IPS DF 6.9 (cell line): ENCODE measurements around the gene ZNF689.

Experiments
- DNase-seq: peaks from one replicate; pipeline ENCODE4 v3.0.0-alpha.2; 2013; ENCODE audit warnings: low read depth, low spot score
- H3K27ac ChIP-seq: one replicate; pipeline ENCODE4 v1.5.1; 2013; ENCODE audit warnings: low read length, control low read depth
- H3K27me3 ChIP-seq: 2 replicates; pipeline ENCODE4 v1.6.1; 2013; ENCODE audit warnings: mild to moderate bottlenecking, low read length; ENCODE audit not compliant: control insufficient read depth, insufficient read depth
- H3K36me3 ChIP-seq: 2 replicates; pipeline ENCODE4 v1.6.1; 2013; ENCODE audit warnings: low read length; ENCODE audit not compliant: control insufficient read depth, insufficient read depth
- H3K4me1 ChIP-seq: 2 replicates; pipeline ENCODE4 v1.6.1; 2013; ENCODE audit warnings: low read length; ENCODE audit not compliant: control insufficient read depth, insufficient read depth
- H3K4me3 ChIP-seq: 2 replicates; pipeline ENCODE4 v1.5.1; 2013; ENCODE audit warnings: mild to moderate bottlenecking, low read length
- H3K9me3 ChIP-seq: 2 replicates; pipeline ENCODE4 v1.6.1; 2013; ENCODE audit warnings: low read length, inconsistent platforms; ENCODE audit not compliant: control insufficient read depth, insufficient read depth
- WGBS: extraction: QIAGEN DNeasy Blood & Tissue Kit; methylation state at CpG from one replicate; pipeline ENCODE4 v1.1.7; 2013; ENCODE audit warnings: mixed read lengths, missing lambda C conversion rate; ENCODE audit not compliant: insufficient read length, insufficient coverage; 5-methylcytosine and 5-hydroxymethylcytosine counted together

ZNF689 gene

DNA sequence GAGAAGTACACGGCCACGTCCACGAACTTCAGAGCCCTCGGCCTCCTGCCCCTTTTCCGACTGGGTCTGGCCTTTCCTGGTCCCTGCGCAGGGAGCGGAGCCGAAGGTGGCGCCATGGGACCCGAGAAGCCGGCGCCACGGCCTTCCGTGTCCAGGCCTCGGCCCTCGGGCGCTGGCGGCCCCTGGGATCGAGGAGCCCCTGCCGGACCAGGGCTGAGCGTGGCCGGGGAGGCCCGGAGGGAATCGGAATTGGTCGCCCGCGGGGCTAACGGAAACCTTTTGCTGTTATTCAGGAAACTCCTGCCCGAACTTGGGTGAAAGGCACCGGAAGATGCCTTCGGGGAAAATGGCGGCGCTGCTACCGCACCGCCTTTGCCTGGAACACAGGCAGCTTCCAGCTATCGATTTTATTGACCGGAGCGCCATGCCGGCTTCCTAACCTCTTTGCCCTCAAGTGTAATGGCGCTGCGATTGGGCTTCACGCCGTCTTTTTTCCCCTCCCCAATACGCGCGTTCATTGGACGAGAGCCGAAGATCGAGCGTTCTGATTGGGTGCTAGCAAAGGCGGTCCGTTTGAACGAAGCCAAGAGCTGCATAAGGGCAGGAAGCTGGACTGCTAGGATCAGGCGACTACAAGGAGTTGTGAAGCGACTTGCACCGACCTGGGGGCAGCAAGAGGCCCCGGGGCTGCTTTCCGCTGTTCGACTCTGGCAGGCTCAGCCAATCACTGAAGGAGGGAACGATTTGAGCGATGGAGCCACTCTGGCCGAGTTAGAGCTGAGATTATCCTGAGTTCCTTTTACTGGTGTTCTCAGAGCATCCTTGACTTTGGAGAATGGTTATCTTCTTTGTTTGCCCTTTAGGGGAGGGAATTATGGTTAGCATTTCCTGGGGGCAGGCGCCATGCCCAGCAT, at the start of gene ZNF689:
TSS of gene ZNF689 (minus strand) at position 464 of the 914 bp plus-strand sequence. CDS start at position 116, 348 bp downstream.
- no CpG with 5 or more reads among the region's 63 CpGs for WGBS

DNA sequence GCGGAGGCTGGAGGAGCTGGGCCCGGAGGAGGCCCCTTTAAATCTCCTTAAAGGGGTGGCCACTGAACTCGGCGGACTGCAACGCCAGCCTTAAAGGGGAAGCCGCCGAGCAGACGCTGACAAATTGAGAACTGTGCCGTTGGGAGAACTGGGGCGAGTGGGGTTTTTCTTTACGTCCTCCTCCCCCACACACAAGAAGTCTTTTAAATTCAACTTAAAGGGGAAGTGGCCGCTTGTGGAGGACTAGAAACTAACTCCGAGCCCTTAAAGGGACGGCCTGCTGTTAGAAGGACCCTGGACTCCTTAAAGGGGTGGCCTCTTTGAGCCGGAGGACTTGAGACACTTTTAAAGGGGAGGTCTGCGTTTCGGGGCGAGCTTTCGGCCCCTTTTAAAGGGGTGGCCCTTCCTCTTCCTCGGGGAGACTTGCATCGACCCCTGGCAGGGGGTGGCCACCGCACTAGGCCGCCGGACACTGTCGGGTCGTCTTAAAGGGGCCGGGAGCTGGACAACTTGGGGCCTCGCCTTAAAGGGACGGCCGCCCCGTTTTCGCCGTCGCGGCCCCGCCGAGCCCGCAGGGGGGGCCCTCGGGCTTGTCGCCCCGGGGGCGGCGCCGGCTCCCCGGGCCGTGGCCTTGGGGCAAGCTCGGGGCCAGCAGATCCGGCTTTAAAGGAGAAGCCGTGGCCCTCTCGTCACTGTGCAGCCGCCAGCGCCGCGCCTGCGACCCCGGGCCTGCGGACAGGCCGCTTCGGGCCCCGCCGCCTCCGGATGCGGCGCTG, 48.7 kb upstream of the ZNF689 start:
- Histone ChIP-seq H3K36me3 (no peaks in the 10 kb centered on the region), H3K4me3 (peak overlapping the region; percentile 71), H3K27ac (no peak overlapping the region), H3K4me1 (no peaks in the 10 kb centered on the region), H3K27me3 (peaks cover 6% of the 10 kb centered on the region; the same call in 1 of the 2 replicates), H3K9me3 (no peaks in the 10 kb centered on the region)
- peak; percentile 75 for DNase-seq
- WGBS = no CpG with 5 or more reads among the region's 64 CpGs

More for the DNA sequence above, at the start of gene ZNF689:
- Histone ChIP-seq H3K27me3 (no peaks in the 10 kb centered on the region), H3K4me1 (no peaks in the 10 kb centered on the region), H3K9me3 (no peaks in the 10 kb centered on the region), H3K4me3 (peak within 1 kb of the TSS; percentile 77), H3K27ac (no peak within 1 kb of the TSS), H3K36me3 (peaks cover under 1% of the 10 kb centered on the region; the same call in 1 of the 2 replicates)
- peak; percentile 99 for DNase-seq

DNA sequence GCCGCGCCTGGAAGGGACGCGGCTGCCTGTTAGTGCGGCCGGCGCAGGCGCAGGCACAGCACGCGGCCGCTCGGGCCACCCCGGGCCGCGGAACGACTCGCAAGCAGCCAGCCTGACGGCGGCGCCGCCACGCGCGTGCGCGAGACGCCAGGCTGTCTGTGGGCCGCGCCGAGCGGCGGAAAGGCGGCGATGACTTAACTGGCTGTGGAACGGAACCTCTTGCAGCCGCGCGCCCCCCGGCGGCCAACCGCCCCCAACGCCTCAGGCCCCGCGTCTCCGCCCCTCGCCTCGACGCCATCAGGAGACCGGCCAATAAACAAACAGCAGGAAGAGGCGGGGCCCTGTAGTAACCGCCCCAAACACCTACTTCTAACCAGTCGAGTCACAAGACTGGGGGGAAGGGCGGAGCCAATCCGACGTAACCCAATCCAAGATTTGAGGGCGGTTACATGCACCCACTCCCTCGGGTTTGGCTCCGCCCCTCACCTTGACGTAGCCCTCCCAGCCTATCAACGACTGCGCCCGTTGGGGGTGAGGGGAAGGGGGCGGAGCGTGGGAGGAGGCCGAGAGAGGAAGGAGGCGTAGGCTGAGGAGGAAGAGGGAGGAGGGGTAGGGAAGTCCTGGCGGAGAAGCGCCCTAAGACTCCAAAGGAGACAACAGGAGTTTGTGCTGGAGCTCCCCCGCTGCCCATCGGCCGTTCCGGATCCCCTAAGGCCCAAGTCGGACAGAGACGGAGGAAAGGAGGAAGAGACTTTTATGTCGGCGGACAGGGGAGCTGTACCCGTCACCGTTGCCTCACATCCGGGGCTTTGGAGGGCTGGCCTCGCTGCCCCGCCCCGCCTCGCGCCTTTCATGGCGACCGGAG, 47.9 kb upstream of the ZNF689 start, which contains the start of gene FBRS:
TSS of gene FBRS (plus strand) at position 566 of the 865 bp plus-strand sequence. CDS start 1,088 bp downstream, outside the sequence.
- Histone ChIP-seq H3K36me3 (no peaks in the 10 kb centered on the region), H3K4me3 (peak within 1 kb of the TSS; percentile 71), H3K9me3 (no peaks in the 10 kb centered on the region), H3K27me3 (peaks cover 6% of the 10 kb centered on the region; the same call in 1 of the 2 replicates), H3K27ac (no peak within 1 kb of the TSS), H3K4me1 (no peaks in the 10 kb centered on the region)
- no CpG with 5 or more reads among the region's 86 CpGs for WGBS
- DNase-seq = peak; percentile 100

- no peaks in the 10 kb centered on the region for H3K36me3 ChIP-seq
- no CpG with 5 or more reads among the region's 32 CpGs for WGBS
- no peaks in the 10 kb centered on the region for H3K4me1 ChIP-seq
- H3K9me3 ChIP-seq = no peaks in the 10 kb centered on the region
- no peak overlapping the region for H3K27ac ChIP-seq
- H3K4me3 ChIP-seq = peak overlapping the region; percentile 52; the same call in 1 of the 2 replicates
- DNase-seq = no peak
- peaks cover 6% of the 10 kb centered on the region; the same call in 1 of the 2 replicates for H3K27me3 ChIP-seq
Measured at GRCh38 chr16:30656974-30657865, 47.0 kb upstream of the ZNF689 start.

DNA sequence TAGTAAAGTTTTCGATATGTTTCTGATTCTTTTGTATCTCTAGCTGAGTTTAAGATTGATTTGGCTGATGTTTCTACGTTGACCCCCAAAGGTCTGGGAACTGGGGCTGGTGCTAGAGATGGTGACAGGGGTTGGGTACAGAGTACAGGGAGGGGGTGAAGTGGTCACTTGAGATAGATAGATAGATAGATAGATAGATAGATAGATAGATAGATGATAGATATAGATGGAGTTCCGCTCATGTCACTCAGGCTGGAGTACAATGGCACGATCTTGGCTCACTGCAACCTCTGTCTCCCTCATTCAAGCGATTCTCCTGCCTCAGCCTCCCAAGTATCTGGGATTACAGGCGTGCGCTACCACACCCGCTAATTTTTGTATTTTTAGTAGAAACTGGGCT, 46.2 kb upstream of the ZNF689 start:
- Histone ChIP-seq H3K4me1 (no peaks in the 10 kb centered on the region), H3K36me3 (no peaks in the 10 kb centered on the region), H3K27me3 (peaks cover 6% of the 10 kb centered on the region; the same call in 1 of the 2 replicates), H3K27ac (no peak overlapping the region), H3K9me3 (no peaks in the 10 kb centered on the region), H3K4me3 (no peak overlapping the region)
- no CpG with 5 or more reads among the region's 8 CpGs for WGBS
- DNase-seq = no peak

GRCh38 chr16:30655815-30656347, 45.7 kb upstream of the ZNF689 start:
- no CpG with 5 or more reads among the region's 12 CpGs for WGBS

GRCh38 chr16:30654856-30655255, 44.7 kb upstream of the ZNF689 start:
- Histone ChIP-seq H3K27ac (no peak overlapping the region), H3K36me3 (no peaks in the 10 kb centered on the region), H3K9me3 (no peaks in the 10 kb centered on the region), H3K4me3 (no peak overlapping the region), H3K4me1 (no peaks in the 10 kb centered on the region), H3K27me3 (no peaks in the 10 kb centered on the region; the same call in 1 of the 2 replicates)
- no peak for DNase-seq
- WGBS = no CpG with 5 or more reads among the region's 18 CpGs

More at GRCh38 chr16:30655815-30656347, 45.7 kb upstream of the ZNF689 start:
- Histone ChIP-seq H3K36me3 (no peaks in the 10 kb centered on the region), H3K9me3 (no peaks in the 10 kb centered on the region), H3K4me3 (no peak overlapping the region), H3K27me3 (peaks cover 6% of the 10 kb centered on the region; the same call in 1 of the 2 replicates), H3K27ac (no peak overlapping the region), H3K4me1 (no peaks in the 10 kb centered on the region)
- DNase-seq = no peak

DNA sequence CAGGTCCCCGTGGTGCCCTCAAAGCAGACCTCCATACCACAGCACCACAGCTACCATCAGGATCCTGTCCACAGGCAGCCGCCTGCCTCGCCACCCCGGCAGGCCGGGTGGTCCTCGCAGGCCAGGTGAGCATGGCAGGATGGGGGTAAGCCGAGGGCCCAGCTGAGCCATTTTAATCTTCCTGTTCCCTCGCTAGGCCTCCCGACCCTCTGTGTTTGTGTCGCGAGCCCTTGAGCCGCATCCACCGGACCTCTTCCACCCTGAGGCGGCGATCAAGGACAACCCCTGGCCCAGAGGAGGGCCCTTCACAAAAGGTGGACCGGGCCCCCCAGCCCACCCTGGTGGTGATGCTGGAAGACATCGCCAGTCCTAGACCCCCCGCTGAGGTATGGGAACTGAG, 42.5 kb upstream of the ZNF689 start:
- Histone ChIP-seq H3K36me3 (no peaks in the 10 kb centered on the region), H3K4me3 (no peak overlapping the region)
- WGBS = no CpG with 5 or more reads among the region's 18 CpGs

DNA sequence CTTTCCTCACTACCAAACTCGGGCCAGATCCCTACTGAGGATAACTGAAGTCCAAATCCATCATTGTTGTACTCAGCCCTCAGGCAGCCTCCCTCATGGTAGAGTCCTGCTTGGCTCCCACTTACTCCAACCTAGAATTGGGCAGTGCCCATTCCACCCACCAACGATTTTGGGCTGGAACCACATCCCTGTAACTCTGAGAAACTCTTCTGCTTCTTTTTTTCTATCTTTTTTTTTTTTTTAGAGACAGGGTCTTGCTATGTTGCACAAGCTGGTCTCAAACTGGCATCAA, 41.8 kb upstream of the ZNF689 start:
- no peak overlapping the region; the same call in 1 of the 2 replicates for H3K4me3 ChIP-seq
- no CpG with 5 or more reads among the region's 2 CpGs for WGBS
- H3K27me3 ChIP-seq = no peaks in the 10 kb centered on the region
- no peaks in the 10 kb centered on the region for H3K9me3 ChIP-seq
- H3K36me3 ChIP-seq = no peaks in the 10 kb centered on the region
- H3K27ac ChIP-seq = no peak overlapping the region
- no peak for DNase-seq
- H3K4me1 ChIP-seq = no peaks in the 10 kb centered on the region

More for the DNA sequence above, 42.5 kb upstream of the ZNF689 start:
- H3K4me1 ChIP-seq = no peaks in the 10 kb centered on the region
- no peaks in the 10 kb centered on the region for H3K9me3 ChIP-seq
- no peaks in the 10 kb centered on the region for H3K27me3 ChIP-seq
- no peak overlapping the region for H3K27ac ChIP-seq
- DNase-seq = no peak
